H9 (cell line): ENCODE data around the gene LIN7A. TPM values are rescaled to one million over a fixed set of nuclear protein-coding genes. Genes with fewer than 3 reads are reported as not detected.

Source experiments
- DNase-seq: peaks from one replicate; pipeline ENCODE4 v3.0.0-alpha.2; 2017
- H2AFZ ChIP-seq: one replicate; pipeline ENCODE4 v1.6.1; 2013; ENCODE audit warnings: mild to moderate bottlenecking, low read length, control low read depth, moderate library complexity
- H2AK5ac ChIP-seq: 2 replicates; pipeline ENCODE4 v1.6.1; 2013; ENCODE audit warnings: low read length, control low read depth, mixed read lengths; ENCODE audit not compliant: insufficient read length
- H2BK120ac ChIP-seq: one replicate; pipeline ENCODE4 v1.6.1; 2013; ENCODE audit warnings: low read depth, mild to moderate bottlenecking, low read length, control low read depth, inconsistent platforms; ENCODE audit not compliant: poor library complexity, severe bottlenecking
- H2BK12ac ChIP-seq: 2 replicates; pipeline ENCODE4 v1.6.1; 2013; ENCODE audit warnings: low read length, control low read depth, mixed read lengths, low read depth; ENCODE audit not compliant: insufficient read length
- H2BK15ac ChIP-seq: 2 replicates; pipeline ENCODE4 v1.6.1; 2013; ENCODE audit warnings: low read depth, low read length, control low read depth
- H2BK20ac ChIP-seq: one replicate; pipeline ENCODE4 v1.6.1; 2013; ENCODE audit warnings: low read depth, mild to moderate bottlenecking, low read length, control low read depth, inconsistent platforms; ENCODE audit not compliant: poor library complexity, severe bottlenecking
- H2BK5ac ChIP-seq: 2 replicates; pipeline ENCODE4 v1.6.1; 2013; ENCODE audit warnings: low read length, control low read depth, mixed read lengths; ENCODE audit not compliant: insufficient read length
- H3K14ac ChIP-seq: 2 replicates; pipeline ENCODE4 v1.6.1; 2013; ENCODE audit warnings: low read length, control low read depth; ENCODE audit not compliant: insufficient read depth
- H3K18ac ChIP-seq: 2 replicates; pipeline ENCODE4 v1.6.1; 2013; ENCODE audit warnings: low read depth, mild to moderate bottlenecking, mixed read lengths, low read length, control low read depth; ENCODE audit not compliant: insufficient read length
- H3K23ac ChIP-seq: 2 replicates; pipeline ENCODE4 v1.6.1; 2013; ENCODE audit warnings: low read length, control low read depth, mixed read lengths, low read depth; ENCODE audit not compliant: insufficient read length
- H3K23me2 ChIP-seq: 2 replicates; pipeline ENCODE4 v1.6.1; 2013; ENCODE audit warnings: low read depth, mild to moderate bottlenecking, mixed read lengths, low read length, control low read depth; ENCODE audit not compliant: insufficient read length, poor library complexity, severe bottlenecking
- H3K27ac ChIP-seq: 2 replicates; pipeline ENCODE4 v1.5.1; 2013; ENCODE audit warnings: low read length, control low read depth, mixed read lengths, low read depth; ENCODE audit not compliant: insufficient read length
- H3K27me3 ChIP-seq: 2 replicates; pipeline ENCODE4 v1.6.1; 2013; ENCODE audit warnings: low read length, control low read depth, inconsistent platforms; ENCODE audit not compliant: insufficient read depth
- H3K4ac ChIP-seq: 2 replicates; pipeline ENCODE4 v1.6.1; 2013; ENCODE audit warnings: low read depth, mild to moderate bottlenecking, control low read depth, inconsistent platforms, low read length, moderate library complexity
- H3K4me1 ChIP-seq: 2 replicates; pipeline ENCODE4 v1.6.1; 2013; ENCODE audit warnings: low read length, control low read depth, inconsistent platforms; ENCODE audit not compliant: insufficient read depth
- H3K4me2 ChIP-seq: 2 replicates; pipeline ENCODE4 v1.6.1; 2013; ENCODE audit warnings: low read length, control low read depth, mixed read lengths; ENCODE audit not compliant: insufficient read length, insufficient read depth
- H3K56ac ChIP-seq: 2 replicates; pipeline ENCODE4 v1.6.1; 2013; ENCODE audit warnings: low read depth, mild to moderate bottlenecking, mixed read lengths, low read length, control low read depth; ENCODE audit not compliant: insufficient read length
- H3K79me1 ChIP-seq: 2 replicates; pipeline ENCODE4 v1.6.1; 2013; ENCODE audit warnings: low read depth, mild to moderate bottlenecking, moderate library complexity, low read length, control low read depth, inconsistent platforms; ENCODE audit not compliant: insufficient read depth, poor library complexity, severe bottlenecking
- H3K79me2 ChIP-seq: 2 replicates; pipeline ENCODE4 v1.6.1; 2013; ENCODE audit warnings: low read length, control low read depth, inconsistent platforms; ENCODE audit not compliant: insufficient read depth
- H3K9ac ChIP-seq: 2 replicates; pipeline ENCODE4 v1.6.1; 2013; ENCODE audit warnings: low read length, control low read depth, mixed read lengths; ENCODE audit not compliant: insufficient read length; ENCODE audit errors: extremely low read depth
- H3K9me3 ChIP-seq: one replicate; pipeline ENCODE4 v1.6.1; 2013; ENCODE audit warnings: low read depth, low read length, inconsistent platforms; ENCODE audit not compliant: control insufficient read depth
- H3T11ph ChIP-seq: one replicate; pipeline ENCODE4 v1.6.1; 2013; ENCODE audit warnings: mild to moderate bottlenecking, low read length, control low read depth, inconsistent platforms
- H4K20me1 ChIP-seq: one replicate; pipeline ENCODE4 v1.6.1; 2013; ENCODE audit not compliant: control insufficient read depth, insufficient read length, insufficient read depth
- H4K5ac ChIP-seq: 2 replicates; pipeline ENCODE4 v1.6.1; 2013; ENCODE audit warnings: low read depth, mild to moderate bottlenecking, mixed read lengths, low read length, control low read depth; ENCODE audit not compliant: insufficient read length
- H4K8ac ChIP-seq: replicated peaks from 2 replicates; pipeline ENCODE4 v1.6.1; 2013; ENCODE audit warnings: low read length, control low read depth, mixed read lengths, low read depth; ENCODE audit not compliant: insufficient read length
- H4K91ac ChIP-seq: 2 replicates; pipeline ENCODE4 v1.6.1; 2013; ENCODE audit warnings: low read depth, mild to moderate bottlenecking, moderate library complexity, mixed read lengths, low read length, control low read depth; ENCODE audit not compliant: insufficient read length
- H3K27ac Mint-ChIP-seq, 3 experiments: 2 replicates in 2 of 3; 3 replicates in 1 of 3; pipeline ENCODE4 v1.8.0; 2020 to 2021; ENCODE audit warnings: mixed read lengths in 3 of 3, mild to moderate bottlenecking in 1 of 3, moderate library complexity in 1 of 3
- H3K27me3 Mint-ChIP-seq: 2 replicates; pipeline ENCODE4 v1.8.0; 2021; ENCODE audit warnings: low read depth, mild to moderate bottlenecking, moderate library complexity, mixed read lengths
- H3K36me3 Mint-ChIP-seq, 3 experiments: 2 replicates in 2 of 3; 3 replicates in 1 of 3; pipeline ENCODE4 v1.8.0; 2020 to 2021; ENCODE audit warnings: low read depth in 3 of 3, mixed read lengths in 3 of 3; ENCODE audit not compliant: insufficient read depth in 1 of 3
- H3K4me1 Mint-ChIP-seq, 2 experiments: 2 replicates each; pipeline ENCODE4 v1.8.0; 2020; ENCODE audit warnings: mixed read lengths in 2 of 2
- H3K4me3 Mint-ChIP-seq, 2 experiments: 2 replicates in 1 of 2; 3 replicates in 1 of 2; pipeline ENCODE4 v1.8.0; 2020 to 2021; ENCODE audit warnings: mild to moderate bottlenecking in 2 of 2, mixed read lengths in 2 of 2, moderate library complexity in 1 of 2
- H3K9me3 Mint-ChIP-seq, 2 experiments: 2 replicates in 1 of 2; 3 replicates in 1 of 2; pipeline ENCODE4 v1.8.0; 2020; ENCODE audit warnings: mild to moderate bottlenecking in 2 of 2, mixed read lengths in 2 of 2, moderate library complexity in 1 of 2
- CTCF ChIP-seq: fragments of 200-600 bp; sonication (generic); conservative IDR thresholded peaks from 3 replicates; pipeline ENCODE4 v1.8.0; 2021; ENCODE audit warnings: antibody characterized with exemption, mild to moderate bottlenecking
- WGBS: extraction: QIAGEN DNeasy Blood & Tissue Kit; methylation state at CpG from one replicate; pipeline ENCODE4 v1.1.7; 2013; ENCODE audit warnings: missing lambda C conversion rate, low lambda C conversion rate, mixed read lengths; ENCODE audit not compliant: insufficient read length; ENCODE audit errors: extremely low coverage; 5-methylcytosine and 5-hydroxymethylcytosine counted together
- total RNA-seq: library from RNA; stranded (reverse); gene quantifications from 2 replicates; pipeline ENCODE4 v1.2.1, GENCODE V29; 2021

Gene LIN7A
- total RNA-seq, 1 experiment from 2014 or later = 18.3 TPM

DNA sequence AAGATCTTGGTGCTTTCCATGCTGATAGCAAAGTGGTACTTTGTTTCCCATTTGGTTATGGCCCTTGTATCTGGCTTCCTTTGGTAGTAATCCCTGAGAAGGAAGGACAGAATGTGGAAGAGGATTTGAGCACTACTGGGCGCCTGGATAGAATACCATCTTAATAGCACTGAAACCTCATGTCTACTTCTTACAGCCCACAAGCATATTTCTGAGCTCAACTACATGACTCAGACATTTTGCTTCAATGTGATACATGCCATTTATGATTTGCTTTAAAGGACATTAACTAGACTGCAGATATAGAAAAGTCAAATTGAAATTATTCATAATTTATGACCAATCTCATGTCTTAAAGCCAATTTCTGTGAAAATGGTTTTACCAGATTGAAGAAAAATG, 80.4 kb downstream of the LIN7A start:
- H3K9me3 ChIP-seq = no peaks in the 10 kb centered on the region
- H3K36me3 Mint-ChIP-seq = no peaks in the 10 kb centered on the region
- WGBS = no CpG with 5 or more reads among the region's 1 CpG
- no peak overlapping the region for H4K8ac ChIP-seq
- no peak overlapping the region for H4K5ac ChIP-seq
- no peak overlapping the region for H3K4ac ChIP-seq
- TF ChIP-seq CTCF = no peak
- H3K23me2 ChIP-seq = no peaks in the 10 kb centered on the region
- H3K27ac ChIP-seq = no peak overlapping the region
- H3K9me3 Mint-ChIP-seq = no peaks in the 10 kb centered on the region; a peak in 1 of 5 replicates
- no peaks in the 10 kb centered on the region for H3K79me2 ChIP-seq
- H3K56ac ChIP-seq = no peak overlapping the region
- no peak overlapping the region for H3K18ac ChIP-seq
- H4K20me1 ChIP-seq = no peaks in the 10 kb centered on the region
- no peak overlapping the region for H2BK12ac ChIP-seq
- H3K27ac Mint-ChIP-seq = no peak overlapping the region
- no peak for DNase-seq
- no peaks in the 10 kb centered on the region for H3K79me1 ChIP-seq
- H3K4me1 Mint-ChIP-seq = peaks cover 3 to 4% of the 10 kb centered on the region in 2 experiments; a peak in 2 of 4 replicates
- H2BK20ac ChIP-seq = no peak overlapping the region
- no peaks in the 10 kb centered on the region for H3K27me3 ChIP-seq
- no peaks in the 10 kb centered on the region for H3K4me1 ChIP-seq
- no peak overlapping the region for H3K4me3 Mint-ChIP-seq
- no peak overlapping the region for H2BK5ac ChIP-seq
- no peak overlapping the region for H2BK15ac ChIP-seq
- H2AFZ ChIP-seq = no peak overlapping the region
- no peak overlapping the region for H3K14ac ChIP-seq
- H4K91ac ChIP-seq = no peak overlapping the region
- H3K27me3 Mint-ChIP-seq = no peaks in the 10 kb centered on the region
- H3K9ac ChIP-seq = no peak overlapping the region
- H3T11ph ChIP-seq = no peak overlapping the region
- no peak overlapping the region for H3K4me2 ChIP-seq
- H2AK5ac ChIP-seq = no peak overlapping the region
- H2BK120ac ChIP-seq = no peak overlapping the region
- no peak overlapping the region for H3K23ac ChIP-seq
